ENCODE measurements around the gene PRR7. TPM values are rescaled to one million over a fixed set of nuclear protein-coding genes. Genes with fewer than 3 reads are reported as not detected.

The PRR7 gene
- polyA plus RNA-seq, 2 donors, result 2.0 to 4.9 TPM

DNA sequence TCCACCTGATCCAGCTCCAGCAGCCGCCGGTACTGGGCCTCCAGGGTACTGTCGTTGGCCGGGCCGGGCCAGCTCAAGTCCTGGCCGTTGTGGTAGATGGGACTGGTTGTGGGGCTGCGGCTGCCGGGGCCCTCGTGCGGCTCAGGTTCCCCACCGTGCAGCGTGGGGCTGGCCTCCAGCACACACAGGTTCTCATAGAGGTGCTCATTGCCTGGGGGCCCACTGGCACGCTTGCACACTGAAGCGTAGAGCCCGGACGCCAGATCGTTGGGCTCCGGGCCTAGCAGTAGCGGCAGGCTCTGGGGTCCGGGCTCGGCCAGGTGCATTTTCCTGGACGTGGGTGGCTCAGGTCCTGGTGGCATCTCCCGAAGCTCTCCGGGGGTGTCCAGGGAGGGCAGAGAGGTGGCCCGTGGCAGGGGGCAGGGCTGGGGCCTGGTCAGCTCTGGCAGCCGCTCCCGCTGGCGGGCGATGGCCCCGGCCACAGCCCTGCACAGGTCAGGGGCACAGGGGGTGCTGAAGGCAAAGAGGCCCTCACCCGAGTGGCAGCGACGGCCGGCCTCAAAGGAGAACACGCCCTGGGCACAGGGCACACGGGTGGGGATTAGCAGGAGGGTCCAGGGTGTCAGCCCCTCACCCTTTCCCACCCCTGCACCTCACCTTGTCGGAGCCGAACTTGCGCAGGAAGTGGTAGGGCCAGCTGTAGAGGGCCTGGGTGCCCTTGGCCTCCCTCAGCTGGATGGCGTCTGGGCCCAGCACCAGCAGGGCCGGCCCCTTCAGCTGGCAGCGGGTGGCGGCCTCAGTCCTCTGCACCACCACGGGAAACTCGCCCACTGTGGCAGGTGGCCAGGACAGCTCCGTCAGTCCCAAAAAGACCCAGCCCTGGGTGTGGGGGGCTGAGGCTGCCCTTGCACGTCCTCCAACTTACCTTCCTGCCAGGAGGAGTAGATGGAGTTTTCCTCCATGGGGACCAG lies 57.8 kb downstream of the PRR7 start:
- no peak overlapping the region for H3K27ac ChIP-seq (ENCODE audit: low read depth in 2 of 2, low read length in 1 of 2)
- no peak overlapping the region for H3K4me3 ChIP-seq (ENCODE audit: low read depth in 1 of 2, low read length in 2 of 2)
- H3K9me3 ChIP-seq (ENCODE audit: control insufficient read depth in 2 of 2, insufficient read depth in 1 of 2, low read depth in 1 of 2, low read length in 1 of 2), result no peaks in the 10 kb centered on the region
- H3K36me3 ChIP-seq (ENCODE audit: control insufficient read depth in 2 of 2, insufficient read depth in 2 of 2, low read length in 1 of 2), result peaks cover 0 to 6% of the 10 kb centered on the region in 2 donors
- WGBS, 2 donors, result 89 to 93% methylated on average over 40 to 47 of the region's 47 CpGs
- H3K27me3 ChIP-seq (ENCODE audit: control insufficient read depth in 1 of 2, insufficient read depth in 2 of 2, low read length in 2 of 2), result no peaks in the 10 kb centered on the region
- peaks cover 0 to 2% of the 10 kb centered on the region in 2 donors for H3K4me1 ChIP-seq (ENCODE audit: control insufficient read depth in 2 of 2, insufficient read depth in 2 of 2, low read length in 1 of 2)

GRCh38 chr5:177505075-177505474 lies 58.5 kb downstream of the PRR7 start:
- Histone ChIP-seq H3K27me3 (ENCODE audit: control insufficient read depth in 1 of 2, insufficient read depth in 2 of 2, low read length in 2 of 2) (no peaks in the 10 kb centered on the region), H3K4me1 (ENCODE audit: control insufficient read depth in 2 of 2, insufficient read depth in 2 of 2, low read length in 1 of 2) (peaks cover 0 to 2% of the 10 kb centered on the region in 2 donors), H3K36me3 (ENCODE audit: control insufficient read depth in 2 of 2, insufficient read depth in 2 of 2, low read length in 1 of 2) (peaks cover 0 to 6% of the 10 kb centered on the region in 2 donors), H3K27ac (ENCODE audit: low read depth in 2 of 2, low read length in 1 of 2) (no peak overlapping the region), H3K9me3 (ENCODE audit: control insufficient read depth in 2 of 2, insufficient read depth in 1 of 2, low read depth in 1 of 2, low read length in 1 of 2) (no peaks in the 10 kb centered on the region), H3K4me3 (ENCODE audit: low read depth in 1 of 2, low read length in 2 of 2) (no peak overlapping the region)
- WGBS, 2 donors, result 94 to 98% methylated on average over 4 of the region's 4 CpGs

Other genes with a start within 250 kb of the PRR7 start
- gene RAB24, start 143.1 kb upstream of the PRR7 start, polyA plus RNA-seq, result 10 to 100 TPM; 60.0 to 80.2 TPM
- 100 to 1,000 TPM; 120 to 135 TPM for gene PRELID1, start 143.0 kb upstream of the PRR7 start, polyA plus RNA-seq
- 10 to 100 TPM; 14.4 to 32.3 TPM for gene MXD3, start 134.9 kb upstream of the PRR7 start, polyA plus RNA-seq
- gene LMAN2, start 95.1 kb upstream of the PRR7 start, polyA plus RNA-seq, result 100 to 1,000 TPM in 1 of 2 donors, 10 to 100 TPM in 1; 84.0 to 190 TPM
- gene RGS14, start 88.9 kb upstream of the PRR7 start, polyA plus RNA-seq, result 10 to 100 TPM; 49.7 to 74.5 TPM
- under 1 TPM; 0.13 to 0.49 TPM for gene SLC34A1, start 62.4 kb upstream of the PRR7 start, polyA plus RNA-seq
- under 1 TPM in 1 of 2 donors, not detected in 1; 0.21 TPM for gene PFN3, start 46.2 kb upstream of the PRR7 start, polyA plus RNA-seq
- gene F12, start 37.2 kb upstream of the PRR7 start, polyA plus RNA-seq, result 10 to 100 TPM; 18.1 to 33.5 TPM
- 10 to 100 TPM; 10.4 to 19.8 TPM for gene GRK6, start 20.1 kb upstream of the PRR7 start, polyA plus RNA-seq
- gene DBN1, start 26.8 kb downstream of the PRR7 start, polyA plus RNA-seq, result 10 to 100 TPM; 18.2 to 24.7 TPM
- gene PDLIM7, start 50.8 kb downstream of the PRR7 start, polyA plus RNA-seq, result 100 to 1,000 TPM in 1 of 2 donors, 10 to 100 TPM in 1; 65.4 to 102 TPM
- 1 to 10 TPM; 2.4 to 5.1 TPM for gene DOK3, start 63.0 kb downstream of the PRR7 start, polyA plus RNA-seq
- 10 to 100 TPM; 57.0 to 73.8 TPM for gene DDX41, start 70.1 kb downstream of the PRR7 start, polyA plus RNA-seq
- gene FAM193B, start 107.7 kb downstream of the PRR7 start, polyA plus RNA-seq, result 100 to 1,000 TPM in 1 of 2 donors, 10 to 100 TPM in 1; 42.2 to 141 TPM
- 100 to 1,000 TPM in 1 of 2 donors, 10 to 100 TPM in 1; 72.8 to 146 TPM for gene TMED9, start 145.4 kb downstream of the PRR7 start, polyA plus RNA-seq
- gene B4GALT7, start 153.3 kb downstream of the PRR7 start, polyA plus RNA-seq, result 10 to 100 TPM; 12.7 to 16.7 TPM

Measured in esophagus (tissue), 2 donors.